IPS-15b (cell line): Measurements from ENCODE around the gene CFLAR.

Experiments used
- H3K27me3 ChIP-seq: one replicate; pipeline ENCODE4 v1.6.1; 2013; ENCODE audit warnings: low read length; ENCODE audit not compliant: control insufficient read depth, insufficient read depth
- H3K36me3 ChIP-seq: one replicate; pipeline ENCODE4 v1.6.1; 2013; ENCODE audit warnings: low read length; ENCODE audit not compliant: control insufficient read depth, insufficient read depth
- H3K4me1 ChIP-seq: one replicate; pipeline ENCODE4 v1.6.1; 2013; ENCODE audit warnings: mild to moderate bottlenecking, low read length; ENCODE audit not compliant: control insufficient read depth, insufficient read depth
- H3K4me3 ChIP-seq: one replicate; pipeline ENCODE4 v1.5.1; 2013; ENCODE audit warnings: low read depth, low read length
- H3K9ac ChIP-seq: one replicate; pipeline ENCODE4 v1.6.1; 2013; ENCODE audit warnings: low read depth, mild to moderate bottlenecking, low read length
- H3K9me3 ChIP-seq: one replicate; pipeline ENCODE4 v1.6.1; 2013; ENCODE audit warnings: mild to moderate bottlenecking, low read length; ENCODE audit not compliant: control insufficient read depth, insufficient read depth

Gene CFLAR

DNA sequence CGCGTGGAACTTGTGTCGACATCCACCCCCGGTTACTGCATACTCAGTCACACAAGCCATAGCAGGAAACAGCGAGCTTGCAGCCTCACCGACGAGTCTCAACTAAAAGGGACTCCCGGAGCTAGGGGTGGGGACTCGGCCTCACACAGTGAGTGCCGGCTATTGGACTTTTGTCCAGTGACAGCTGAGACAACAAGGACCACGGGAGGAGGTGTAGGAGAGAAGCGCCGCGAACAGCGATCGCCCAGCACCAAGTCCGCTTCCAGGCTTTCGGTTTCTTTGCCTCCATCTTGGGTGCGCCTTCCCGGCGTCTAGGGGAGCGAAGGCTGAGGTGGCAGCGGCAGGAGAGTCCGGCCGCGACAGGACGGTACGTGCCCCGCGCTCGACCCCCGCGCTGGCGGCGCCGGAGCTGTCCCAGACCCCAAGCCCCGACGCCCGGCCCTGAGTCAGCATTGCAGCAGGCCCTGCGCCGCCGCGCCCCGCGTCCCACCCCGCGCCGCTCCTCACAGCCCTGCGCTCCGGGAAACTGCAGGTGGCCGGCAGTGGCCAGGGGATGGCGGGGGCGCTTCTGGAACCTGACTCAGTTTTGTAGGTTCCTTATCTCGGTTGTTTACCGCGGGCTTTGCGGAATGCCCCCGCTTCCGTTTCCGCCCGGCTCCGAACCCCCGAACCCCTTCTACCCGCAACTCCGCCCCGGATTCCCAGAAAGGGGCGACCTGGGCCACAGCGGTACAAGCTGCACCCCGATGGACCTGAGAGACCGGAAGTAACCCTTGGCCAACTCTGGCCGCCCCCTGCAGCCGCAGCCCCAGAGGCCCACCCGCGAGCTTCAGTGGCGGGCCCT lies at the start of gene CFLAR:
TSS of gene CFLAR (plus strand) at position 50 of the 844 bp plus-strand sequence. CDS start 13,702 bp downstream, outside the sequence.
- H3K36me3 ChIP-seq = no peaks in the 10 kb centered on the region

DNA sequence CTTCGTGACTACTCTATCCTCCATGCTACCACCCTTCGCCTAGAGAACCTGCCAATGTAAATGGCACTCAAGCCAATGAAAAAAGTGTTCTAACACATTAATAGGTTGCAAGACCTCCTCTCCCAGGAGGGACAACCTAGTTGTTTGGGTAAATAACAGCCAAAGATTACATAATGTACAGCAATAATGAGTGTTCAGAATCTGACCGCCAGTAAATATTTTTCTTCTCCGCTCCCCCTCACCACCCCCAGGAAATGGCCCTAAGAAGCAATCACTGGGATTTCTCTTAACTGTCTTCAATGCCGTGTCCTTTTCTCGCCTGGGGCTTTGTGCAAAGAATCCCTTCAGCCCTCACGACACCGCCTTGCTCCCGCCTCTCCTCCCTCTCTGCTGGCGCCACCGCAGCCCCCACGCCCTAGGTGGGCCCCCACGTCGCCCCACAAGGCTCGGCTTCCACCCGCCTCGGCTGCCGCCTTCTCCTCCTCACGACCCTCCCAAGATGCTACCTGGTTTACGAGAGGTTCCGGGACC lies 45.0 kb upstream of the CFLAR start:
- Histone ChIP-seq H3K36me3 (no peaks in the 10 kb centered on the region), H3K27me3 (no peaks in the 10 kb centered on the region), H3K9ac (peak overlapping the region; percentile 66), H3K9me3 (no peaks in the 10 kb centered on the region), H3K4me3 (peak overlapping the region; percentile 71), H3K4me1 (peaks cover 4% of the 10 kb centered on the region)

More for the DNA sequence above, at the start of gene CFLAR:
- peak within 1 kb of the TSS; percentile 85 for H3K9ac ChIP-seq
- H3K27me3 ChIP-seq = no peaks in the 10 kb centered on the region
- no peaks in the 10 kb centered on the region for H3K9me3 ChIP-seq
- H3K4me1 ChIP-seq = peaks cover 11% of the 10 kb centered on the region
- peak within 1 kb of the TSS; percentile 75 for H3K4me3 ChIP-seq

- Histone ChIP-seq H3K9me3 (no peaks in the 10 kb centered on the region), H3K27me3 (no peaks in the 10 kb centered on the region), H3K4me1 (peaks cover 4% of the 10 kb centered on the region)
Observed at GRCh38 chr2:201071479-201072200, 44.3 kb upstream of the CFLAR start, which contains the start of the genes HYCC2 and NDUFB3. HYCC2 (minus strand) TSS chr2:201071671; CDS start chr2:201024009, 47,662 bp downstream. NDUFB3 (plus strand) TSS chr2:201072001; CDS start chr2:201078883, 6,882 bp downstream.

DNA sequence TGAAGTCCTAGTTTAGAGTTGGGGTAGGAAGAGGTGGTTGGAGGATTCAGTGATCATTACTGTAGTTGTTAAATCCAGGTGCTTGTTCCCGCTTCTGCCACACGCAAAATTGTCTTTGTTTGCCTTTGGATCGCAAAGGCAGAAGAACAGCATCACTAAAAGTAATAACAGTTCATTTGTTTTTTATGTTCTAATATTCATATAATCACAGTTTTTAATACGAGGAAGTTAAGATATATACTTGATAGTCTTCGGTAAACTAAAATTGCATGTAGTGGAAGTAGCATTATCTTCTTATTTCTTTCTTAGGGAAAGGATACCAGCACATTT lies 43.8 kb upstream of the CFLAR start:
- peak overlapping the region; percentile 71 for H3K4me3 ChIP-seq

More at GRCh38 chr2:201071479-201072200, 44.3 kb upstream of the CFLAR start, which contains the start of the genes HYCC2 and NDUFB3:
- Histone ChIP-seq H3K4me3 (peak within 1 kb of the TSS; percentile 71), H3K9ac (peak within 1 kb of the TSS; percentile 88), H3K36me3 (no peaks in the 10 kb centered on the region)

DNA sequence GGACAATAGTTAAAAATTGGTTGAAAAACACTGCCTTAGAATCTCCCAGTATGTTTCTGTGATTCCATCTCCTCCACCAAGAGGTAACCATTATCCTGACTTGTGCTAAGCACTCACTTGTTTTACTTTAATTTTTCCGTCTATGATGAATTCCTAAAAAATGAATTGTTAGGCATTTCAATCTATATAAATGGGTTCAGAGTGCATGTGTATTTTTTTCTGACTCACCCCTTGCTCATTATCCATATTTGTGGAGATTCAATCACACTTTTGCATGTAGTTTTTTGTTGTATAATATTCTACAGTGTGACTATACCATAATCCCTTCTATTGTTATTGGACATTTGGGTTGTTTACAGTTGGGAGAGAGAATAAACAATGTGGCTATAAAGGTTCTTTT lies 42.9 kb upstream of the CFLAR start:
- Histone ChIP-seq H3K9ac (no peak overlapping the region), H3K9me3 (no peaks in the 10 kb centered on the region), H3K36me3 (no peaks in the 10 kb centered on the region), H3K4me3 (peak overlapping the region; percentile 71), H3K27me3 (no peaks in the 10 kb centered on the region), H3K4me1 (peaks cover 4% of the 10 kb centered on the region)

More for the DNA sequence above, 43.8 kb upstream of the CFLAR start:
- Histone ChIP-seq H3K9ac (peak overlapping the region; percentile 88), H3K9me3 (no peaks in the 10 kb centered on the region), H3K27me3 (no peaks in the 10 kb centered on the region), H3K4me1 (peaks cover 4% of the 10 kb centered on the region), H3K36me3 (no peaks in the 10 kb centered on the region)

GRCh38 chr2:201074996-201075395 lies 41.0 kb upstream of the CFLAR start:
- Histone ChIP-seq H3K9me3 (no peaks in the 10 kb centered on the region), H3K9ac (no peak overlapping the region), H3K36me3 (no peaks in the 10 kb centered on the region), H3K4me1 (peaks cover 4% of the 10 kb centered on the region), H3K27me3 (no peaks in the 10 kb centered on the region), H3K4me3 (no peak overlapping the region)

GRCh38 chr2:201084863-201085262 lies 31.1 kb upstream of the CFLAR start:
- Histone ChIP-seq H3K9me3 (no peaks in the 10 kb centered on the region), H3K4me1 (no peaks in the 10 kb centered on the region), H3K4me3 (no peak overlapping the region), H3K27me3 (no peaks in the 10 kb centered on the region), H3K9ac (no peak overlapping the region), H3K36me3 (peaks cover 4% of the 10 kb centered on the region)

DNA sequence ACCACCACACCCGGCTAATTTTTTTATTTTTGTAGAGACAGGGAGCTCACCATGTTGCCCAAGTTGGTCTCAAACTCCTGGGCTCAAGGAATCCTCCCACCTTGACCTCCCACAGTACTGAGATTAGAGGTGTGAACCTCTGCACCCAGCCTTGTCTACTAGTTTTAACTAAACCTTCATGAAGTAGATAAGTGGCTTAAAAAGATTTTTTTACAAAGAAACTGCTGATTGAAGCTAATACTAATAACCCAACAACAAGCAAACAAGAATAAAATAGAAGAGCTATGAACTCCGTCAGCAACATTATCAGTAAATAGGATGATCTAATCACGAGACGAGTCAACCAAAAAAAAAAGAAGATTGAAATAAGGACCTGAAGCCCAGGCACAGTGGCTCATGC lies 25.4 kb upstream of the CFLAR start:
- Histone ChIP-seq H3K4me3 (no peak overlapping the region), H3K9me3 (no peaks in the 10 kb centered on the region), H3K36me3 (peaks cover 4% of the 10 kb centered on the region), H3K9ac (no peak overlapping the region), H3K4me1 (no peaks in the 10 kb centered on the region), H3K27me3 (no peaks in the 10 kb centered on the region)

- Histone ChIP-seq H3K9me3 (no peaks in the 10 kb centered on the region), H3K4me3 (no peak overlapping the region), H3K27me3 (no peaks in the 10 kb centered on the region), H3K9ac (no peak overlapping the region), H3K36me3 (no peaks in the 10 kb centered on the region), H3K4me1 (no peaks in the 10 kb centered on the region)
Observed at GRCh38 chr2:201093573-201093972, 22.4 kb upstream of the CFLAR start.

DNA sequence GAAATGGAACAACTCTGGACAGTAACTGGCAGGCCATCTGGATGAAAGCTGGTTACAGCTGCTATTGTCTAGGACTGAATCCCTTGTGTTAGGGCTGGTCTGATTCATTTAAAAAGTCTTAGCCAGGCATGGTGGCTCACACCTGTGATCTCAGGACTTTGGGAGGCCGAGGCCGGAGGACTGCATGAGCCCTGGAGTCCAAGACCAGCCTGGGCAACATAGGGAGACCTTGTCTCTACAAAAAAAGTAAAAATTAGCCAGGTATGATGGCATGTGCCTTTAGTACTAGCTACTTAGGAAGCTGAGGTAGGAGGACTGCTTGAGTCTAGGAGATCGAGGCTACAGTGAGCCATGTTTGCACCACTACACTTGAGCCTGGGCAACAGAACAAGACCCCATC lies 15.5 kb upstream of the CFLAR start:
- Histone ChIP-seq H3K27me3 (no peaks in the 10 kb centered on the region), H3K36me3 (no peaks in the 10 kb centered on the region), H3K9me3 (no peaks in the 10 kb centered on the region), H3K9ac (no peak overlapping the region), H3K4me3 (no peak overlapping the region), H3K4me1 (no peaks in the 10 kb centered on the region)

DNA sequence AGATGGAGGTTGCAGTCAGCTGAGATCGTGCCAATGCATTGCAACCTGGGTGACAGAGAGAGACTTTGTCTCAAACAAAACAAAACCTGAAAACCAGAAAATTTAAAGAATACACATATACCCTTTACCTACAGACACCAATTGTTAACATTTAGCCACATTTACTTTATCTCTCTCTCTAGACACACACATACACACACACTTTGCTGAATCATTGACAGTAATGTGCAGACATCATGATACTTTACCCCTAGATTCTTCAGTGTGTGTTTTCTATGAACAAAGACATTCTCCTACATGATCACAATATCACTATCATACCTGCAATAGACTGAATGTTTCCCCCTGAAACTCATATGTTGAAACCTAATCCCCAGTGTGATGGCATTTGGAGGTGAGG lies 10.2 kb upstream of the CFLAR start:
- Histone ChIP-seq H3K9ac (no peak overlapping the region), H3K27me3 (no peaks in the 10 kb centered on the region), H3K36me3 (no peaks in the 10 kb centered on the region), H3K4me3 (no peak overlapping the region), H3K4me1 (no peaks in the 10 kb centered on the region), H3K9me3 (no peaks in the 10 kb centered on the region)
